Astrocyte (in vitro differentiated cells and primary cell): ENCODE results near the gene SYTL2. TPM values are rescaled to one million over a fixed set of nuclear protein-coding genes. Genes with fewer than 3 reads are reported as not detected.

Experiments
- DNase-seq: peaks from one replicate; pipeline ENCODE4 v3.0.0-alpha.2; 2010; ENCODE audit warnings: low read depth
- FAIRE-seq: peaks from 2 replicates; lab custom pipeline; 2011; peaks lifted over from hg19 to GRCh38; lab: Jason Lieb, UNC
- H2AFZ ChIP-seq: 2 replicates; pipeline ENCODE4 v1.6.0; 2012; ENCODE audit warnings: low read depth, low read length, inconsistent platforms
- H3K27ac ChIP-seq: 2 replicates; pipeline ENCODE4 v1.5.1; 2011; ENCODE audit warnings: low read depth, low read length, inconsistent platforms
- H3K27me3 ChIP-seq: 2 replicates; pipeline ENCODE4 v1.6.0; 2011; ENCODE audit warnings: low read length, inconsistent platforms; ENCODE audit not compliant: insufficient read depth
- H3K36me3 ChIP-seq: 2 replicates; pipeline ENCODE4 v1.5.1; 2011; ENCODE audit warnings: low read length, inconsistent platforms; ENCODE audit not compliant: insufficient read depth
- H3K4me1 ChIP-seq: 2 replicates; pipeline ENCODE4 v1.5.1; 2011; ENCODE audit warnings: low read length, inconsistent platforms; ENCODE audit not compliant: insufficient read depth
- H3K4me2 ChIP-seq: 2 replicates; pipeline ENCODE4 v1.6.0; 2012; ENCODE audit warnings: low read length, inconsistent platforms
- H3K4me3 ChIP-seq: 2 replicates; pipeline ENCODE4 v1.5.1; 2011; ENCODE audit warnings: low read depth, mild to moderate bottlenecking, low read length, inconsistent platforms; ENCODE audit not compliant: insufficient read depth
- H3K79me2 ChIP-seq: 2 replicates; pipeline ENCODE4 v1.6.0; 2012; ENCODE audit warnings: mild to moderate bottlenecking, low read length, inconsistent platforms; ENCODE audit not compliant: insufficient read depth
- H3K9ac ChIP-seq: 2 replicates; pipeline ENCODE4 v1.6.0; 2012; ENCODE audit warnings: mild to moderate bottlenecking, low read length, inconsistent platforms
- H3K9me3 ChIP-seq: 2 replicates; pipeline ENCODE4 v1.5.1; 2012; ENCODE audit warnings: low read depth, mild to moderate bottlenecking, low read length, inconsistent platforms; ENCODE audit not compliant: insufficient read depth
- H4K20me1 ChIP-seq: 2 replicates; pipeline ENCODE4 v1.6.0; 2012; ENCODE audit warnings: low read length, inconsistent platforms; ENCODE audit not compliant: insufficient read depth
- H3K27ac Mint-ChIP-seq: one replicate; pipeline ENCODE4 v1.8.0; 2021; ENCODE audit warnings: mild to moderate bottlenecking, mixed read lengths; ENCODE audit not compliant: unreplicated experiment
- H3K27me3 Mint-ChIP-seq: one replicate; pipeline ENCODE4 v1.8.0; 2021; ENCODE audit warnings: low read depth, mixed read lengths; ENCODE audit not compliant: unreplicated experiment
- H3K36me3 Mint-ChIP-seq: one replicate; pipeline ENCODE4 v1.8.0; 2021; ENCODE audit warnings: low read depth, mixed read lengths; ENCODE audit not compliant: unreplicated experiment
- H3K4me1 Mint-ChIP-seq: one replicate; pipeline ENCODE4 v1.8.0; 2021; ENCODE audit warnings: low read depth, mixed read lengths; ENCODE audit not compliant: unreplicated experiment
- H3K4me3 Mint-ChIP-seq: one replicate; pipeline ENCODE4 v1.8.0; 2021; ENCODE audit warnings: mild to moderate bottlenecking, moderate library complexity, mixed read lengths; ENCODE audit not compliant: unreplicated experiment
- H3K9me3 Mint-ChIP-seq: one replicate; pipeline ENCODE4 v1.8.0; 2021; ENCODE audit warnings: mild to moderate bottlenecking, mixed read lengths; ENCODE audit not compliant: unreplicated experiment
- CTCF ChIP-seq: IDR thresholded peaks from 2 replicates; pipeline ENCODE4 v1.5.1; 2011; ENCODE audit warnings: low read depth, mild to moderate bottlenecking, inconsistent platforms, low read length, moderate library complexity; ENCODE audit not compliant: insufficient read depth
- EZH2 ChIP-seq: IDR thresholded peaks from 2 replicates; pipeline ENCODE4 v1.6.1; 2012; ENCODE audit warnings: mild to moderate bottlenecking, low read length, inconsistent platforms; ENCODE audit not compliant: insufficient read depth
- total RNA-seq: library from RNA; stranded (reverse); gene quantifications from 2 replicates; pipeline ENCODE4 v1.2.1, GENCODE V29; 2021

The SYTL2 gene
- total RNA-seq, 1 donor from 2014 or later, result 36.9 TPM

GRCh38 chr11:85664615-85665481 is 146.1 kb downstream of the SYTL2 start, which contains the start of gene CREBZF:
TSS of gene CREBZF (minus strand) at chr11:85665129. CDS start at chr11:85664875, 254 bp downstream.
- Histone ChIP-seq H3K4me3 (peak within 1 kb of the TSS; percentile 95), H3K27ac (peak within 1 kb of the TSS; percentile 98), H3K4me2 (peak within 1 kb of the TSS; percentile 98), H3K36me3 (peaks cover 6% of the 10 kb centered on the region), H3K9me3 (no peaks in the 10 kb centered on the region), H4K20me1 (peaks cover 43% of the 10 kb centered on the region), H3K27me3 (no peaks in the 10 kb centered on the region), H3K4me1 (peaks cover 12% of the 10 kb centered on the region), H2AFZ (peak within 1 kb of the TSS; percentile 64), H3K9ac (peak within 1 kb of the TSS; percentile 97), H3K79me2 (peaks cover 50% of the 10 kb centered on the region)
- peak; percentile 85 for DNase-seq
- Mint-ChIP-seq H3K36me3 (peaks cover 5% of the 10 kb centered on the region), H3K27ac (peak within 1 kb of the TSS; percentile 97), H3K4me3 (peak within 1 kb of the TSS; percentile 99), H3K9me3 (no peaks in the 10 kb centered on the region), H3K4me1 (peaks cover 12% of the 10 kb centered on the region), H3K27me3 (no peaks in the 10 kb centered on the region)
- no peak for FAIRE-seq
- TF ChIP-seq CTCF (no peak), EZH2 (no peak)

GRCh38 chr11:85663753-85664614 is 147.0 kb downstream of the SYTL2 start:
- H3K36me3 Mint-ChIP-seq, result peaks cover 8% of the 10 kb centered on the region

More at GRCh38 chr11:85663753-85664614, 147.0 kb downstream of the SYTL2 start:
- Histone ChIP-seq H2AFZ (no peak overlapping the region), H3K79me2 (peaks cover 59% of the 10 kb centered on the region), H3K27ac (peak overlapping the region; percentile 98), H3K4me1 (peaks cover 20% of the 10 kb centered on the region), H3K27me3 (no peaks in the 10 kb centered on the region), H3K4me3 (peak overlapping the region; percentile 95), H3K9ac (peak overlapping the region; percentile 97), H3K4me2 (peak overlapping the region; percentile 98), H3K9me3 (no peaks in the 10 kb centered on the region), H4K20me1 (peaks cover 52% of the 10 kb centered on the region), H3K36me3 (peaks cover 11% of the 10 kb centered on the region)
- FAIRE-seq (no peak), DNase-seq (peak; percentile 29)
- Mint-ChIP-seq H3K27ac (peak overlapping the region; percentile 97), H3K9me3 (no peaks in the 10 kb centered on the region), H3K4me1 (peaks cover 21% of the 10 kb centered on the region), H3K4me3 (peak overlapping the region; percentile 99), H3K27me3 (no peaks in the 10 kb centered on the region)
- peak; percentile 19 for TF ChIP-seq CTCF
- no peak for TF ChIP-seq EZH2
